SK-N-SH treated with all-trans-retinoic acid at 6 μM for 48 hours (cell line): ENCODE data around the gene CD48.

Source experiments
- ATAC-seq: fragments of 200-7000 bp; cut with Tn5 transposase; 3 replicates; pipeline ENCODE4 v1.9.1; 2020; ENCODE audit warnings: mild to moderate bottlenecking, moderate library complexity
- ARNTL ChIP-seq: fragments of 450-650 bp; formaldehyde crosslinking; IDR thresholded peaks from 2 replicates; pipeline ENCODE4 v1.5.0; 2020; ENCODE audit warnings: low read depth, mild to moderate bottlenecking, moderate library complexity, borderline replicate concordance
- CSDC2 ChIP-seq: fragments of 250-450 bp; sonication (Bioruptor Pico); IDR thresholded peaks from 2 replicates; pipeline ENCODE4 v1.5.0; 2020; ENCODE audit warnings: mild to moderate bottlenecking, moderate library complexity
- ESRRG ChIP-seq: fragments of 250-450 bp; sonication (Bioruptor Pico); IDR thresholded peaks from 2 replicates; pipeline ENCODE4 v1.6.1; 2021; ENCODE audit warnings: mild to moderate bottlenecking
- GLIS3 ChIP-seq: fragments of 250-450 bp; sonication (Bioruptor Pico); IDR thresholded peaks from 2 replicates; pipeline ENCODE4 v1.5.0; 2020; ENCODE audit warnings: mild to moderate bottlenecking, moderate library complexity
- ISL1 ChIP-seq: fragments of 250-450 bp; sonication (Bioruptor Pico); IDR thresholded peaks from 2 replicates; pipeline ENCODE4 v2.1.2; 2022; ENCODE audit warnings: mild to moderate bottlenecking, moderate library complexity
- OSR1 ChIP-seq: fragments of 250-450 bp; sonication (Bioruptor Pico); IDR thresholded peaks from 2 replicates; pipeline ENCODE4 v1.8.0; 2022; ENCODE audit warnings: moderate library complexity, mild to moderate bottlenecking, inconsistent platforms
- PPARA ChIP-seq: fragments of 250-450 bp; sonication (Bioruptor Pico); IDR thresholded peaks from 2 replicates; pipeline ENCODE4 v1.5.0; 2020; ENCODE audit warnings: mild to moderate bottlenecking, borderline replicate concordance
- RARB ChIP-seq: fragments of 250-450 bp; sonication (Bioruptor Pico); IDR thresholded peaks from 2 replicates; pipeline ENCODE4 v1.8.0; 2021; ENCODE audit warnings: mild to moderate bottlenecking, moderate library complexity
- SNAI2 ChIP-seq: fragments of 250-450 bp; sonication (Bioruptor Pico); IDR thresholded peaks from 2 replicates; pipeline ENCODE4 v1.5.0; 2020; ENCODE audit warnings: mild to moderate bottlenecking, moderate library complexity
- TOX ChIP-seq: fragments of 250-450 bp; sonication (Bioruptor Pico); IDR thresholded peaks from 2 replicates; pipeline ENCODE4 v1.8.0; 2021; ENCODE audit warnings: mild to moderate bottlenecking, moderate library complexity, borderline replicate concordance
- ZC3H10 ChIP-seq: fragments of 250-450 bp; sonication (Bioruptor Pico); IDR thresholded peaks from 2 replicates; pipeline ENCODE4 v1.5.1; 2021; ENCODE audit warnings: mild to moderate bottlenecking, moderate library complexity
- ZFP3 ChIP-seq: fragments of 250-450 bp; sonication (Bioruptor Pico); IDR thresholded peaks from 2 replicates; pipeline ENCODE4 v1.5.0; 2020; ENCODE audit warnings: mild to moderate bottlenecking, moderate library complexity
- ZFP30 ChIP-seq: fragments of 450-650 bp; formaldehyde crosslinking; IDR thresholded peaks from 2 replicates; pipeline ENCODE4 v1.5.0; 2022; ENCODE audit warnings: mild to moderate bottlenecking, moderate library complexity
- ZNF565 ChIP-seq: fragments of 450-650 bp; formaldehyde crosslinking; conservative IDR thresholded peaks from 2 replicates; pipeline ENCODE4 v1.5.0; 2020; ENCODE audit warnings: low read depth, mild to moderate bottlenecking, moderate library complexity
- ZNF70 ChIP-seq: fragments of 450-650 bp; formaldehyde crosslinking; IDR thresholded peaks from 2 replicates; pipeline ENCODE4 v1.5.0; 2020; ENCODE audit warnings: mild to moderate bottlenecking, moderate library complexity
- ZNF8 ChIP-seq: fragments of 450-650 bp; formaldehyde crosslinking; IDR thresholded peaks from 2 replicates; pipeline ENCODE4 v1.5.0; 2020; ENCODE audit warnings: mild to moderate bottlenecking, moderate library complexity
- TF ChIP-seq, protein P1 (sequence below): fragments of 250-450 bp; sonication (Bioruptor Pico); IDR thresholded peaks from 2 replicates; pipeline ENCODE4 v1.5.1; 2020; ENCODE audit warnings: low read depth, mild to moderate bottlenecking, moderate library complexity
- TF ChIP-seq, protein P2 (sequence below): fragments of 250-450 bp; sonication (Bioruptor Pico); IDR thresholded peaks from 2 replicates; pipeline ENCODE4 v1.5.1; 2021; ENCODE audit warnings: mild to moderate bottlenecking, moderate library complexity
- TF ChIP-seq, protein P3 (sequence below): fragments of 250-450 bp; sonication (Bioruptor Pico); IDR thresholded peaks from 2 replicates; pipeline ENCODE4 v1.8.0; 2021; ENCODE audit warnings: low read depth, mild to moderate bottlenecking, moderate library complexity, borderline replicate concordance
- TF ChIP-seq, protein P4 (sequence below): fragments of 250-450 bp; sonication (Bioruptor Pico); IDR thresholded peaks from 2 replicates; pipeline ENCODE4 v1.8.0; 2020; ENCODE audit warnings: mild to moderate bottlenecking, moderate library complexity, borderline replicate concordance

Gene CD48

DNA sequence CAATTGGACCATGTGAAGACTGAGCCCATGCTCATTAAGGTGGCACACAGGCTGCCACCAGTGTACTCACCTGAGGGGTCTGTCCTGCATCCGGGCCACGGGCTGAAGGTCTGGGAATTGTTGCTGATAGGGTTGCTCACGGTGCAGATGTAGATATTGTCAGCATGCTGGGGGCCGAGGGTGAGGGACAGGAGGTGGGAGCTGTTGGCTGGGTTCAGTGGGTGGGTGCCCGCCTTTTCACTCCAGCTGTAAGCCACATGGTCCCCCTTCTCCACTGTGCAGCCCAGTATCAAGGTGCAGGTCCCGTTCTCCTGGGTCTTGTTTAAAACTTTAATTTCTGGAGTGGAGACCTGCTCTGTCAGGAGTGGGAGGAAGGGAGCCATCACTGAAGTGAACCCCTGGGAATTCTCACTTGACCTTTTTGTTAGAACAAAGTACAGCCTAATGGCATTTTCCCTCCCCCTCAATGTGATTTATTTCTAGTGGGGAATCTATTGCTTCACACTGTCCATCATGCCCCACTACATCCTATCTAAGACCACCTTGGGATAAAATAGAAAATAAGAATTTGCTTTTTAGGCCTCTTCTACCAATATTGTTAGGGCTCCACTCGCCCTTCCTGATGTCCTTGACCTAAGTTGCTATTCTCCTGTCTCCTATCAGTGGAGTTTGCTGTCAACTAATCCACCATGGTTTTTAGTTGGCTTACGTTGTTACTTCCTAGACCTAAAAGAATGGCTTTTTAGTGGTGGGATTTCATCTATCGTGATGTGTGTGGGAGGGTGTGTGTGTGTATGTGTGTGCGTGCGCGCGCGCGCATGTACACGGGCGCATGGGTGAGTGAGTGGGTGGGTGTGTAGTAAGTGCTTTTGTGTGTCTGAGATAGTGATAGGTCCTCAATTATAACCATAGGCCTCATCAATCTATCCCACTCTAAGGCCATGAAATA is 76.8 kb downstream of the CD48 start:
- no peak for ATAC-seq
- TF ChIP-seq ZNF70 (CRISPR knock-in tag) (no peak), ISL1 (no peak), OSR1 (CRISPR knock-in tag) (no peak), PPARA (CRISPR knock-in tag) (no peak), RARB (CRISPR knock-in tag) (no peak), ZNF565 (CRISPR knock-in tag) (no peak), ESRRG (CRISPR knock-in tag) (no peak), ZNF8 (no peak)
- TF ChIP-seq, protein P1, sequence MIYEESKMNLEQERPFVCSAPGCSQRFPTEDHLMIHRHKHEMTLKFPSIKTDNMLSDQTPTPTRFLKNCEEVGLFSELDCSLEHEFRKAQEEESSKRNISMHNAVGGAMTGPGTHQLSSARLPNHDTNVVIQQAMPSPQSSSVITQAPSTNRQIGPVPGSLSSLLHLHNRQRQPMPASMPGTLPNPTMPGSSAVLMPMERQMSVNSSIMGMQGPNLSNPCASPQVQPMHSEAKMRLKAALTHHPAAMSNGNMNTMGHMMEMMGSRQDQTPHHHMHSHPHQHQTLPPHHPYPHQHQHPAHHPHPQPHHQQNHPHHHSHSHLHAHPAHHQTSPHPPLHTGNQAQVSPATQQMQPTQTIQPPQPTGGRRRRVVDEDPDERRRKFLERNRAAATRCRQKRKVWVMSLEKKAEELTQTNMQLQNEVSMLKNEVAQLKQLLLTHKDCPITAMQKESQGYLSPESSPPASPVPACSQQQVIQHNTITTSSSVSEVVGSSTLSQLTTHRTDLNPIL = no peak
- TF ChIP-seq, protein P2, sequence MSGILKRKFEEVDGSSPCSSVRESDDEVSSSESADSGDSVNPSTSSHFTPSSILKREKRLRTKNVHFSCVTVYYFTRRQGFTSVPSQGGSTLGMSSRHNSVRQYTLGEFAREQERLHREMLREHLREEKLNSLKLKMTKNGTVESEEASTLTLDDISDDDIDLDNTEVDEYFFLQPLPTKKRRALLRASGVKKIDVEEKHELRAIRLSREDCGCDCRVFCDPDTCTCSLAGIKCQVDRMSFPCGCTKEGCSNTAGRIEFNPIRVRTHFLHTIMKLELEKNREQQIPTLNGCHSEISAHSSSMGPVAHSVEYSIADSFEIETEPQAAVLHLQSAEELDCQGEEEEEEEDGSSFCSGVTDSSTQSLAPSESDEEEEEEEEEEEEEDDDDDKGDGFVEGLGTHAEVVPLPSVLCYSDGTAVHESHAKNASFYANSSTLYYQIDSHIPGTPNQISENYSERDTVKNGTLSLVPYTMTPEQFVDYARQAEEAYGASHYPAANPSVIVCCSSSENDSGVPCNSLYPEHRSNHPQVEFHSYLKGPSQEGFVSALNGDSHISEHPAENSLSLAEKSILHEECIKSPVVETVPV (CRISPR knock-in tag) = no peak

DNA sequence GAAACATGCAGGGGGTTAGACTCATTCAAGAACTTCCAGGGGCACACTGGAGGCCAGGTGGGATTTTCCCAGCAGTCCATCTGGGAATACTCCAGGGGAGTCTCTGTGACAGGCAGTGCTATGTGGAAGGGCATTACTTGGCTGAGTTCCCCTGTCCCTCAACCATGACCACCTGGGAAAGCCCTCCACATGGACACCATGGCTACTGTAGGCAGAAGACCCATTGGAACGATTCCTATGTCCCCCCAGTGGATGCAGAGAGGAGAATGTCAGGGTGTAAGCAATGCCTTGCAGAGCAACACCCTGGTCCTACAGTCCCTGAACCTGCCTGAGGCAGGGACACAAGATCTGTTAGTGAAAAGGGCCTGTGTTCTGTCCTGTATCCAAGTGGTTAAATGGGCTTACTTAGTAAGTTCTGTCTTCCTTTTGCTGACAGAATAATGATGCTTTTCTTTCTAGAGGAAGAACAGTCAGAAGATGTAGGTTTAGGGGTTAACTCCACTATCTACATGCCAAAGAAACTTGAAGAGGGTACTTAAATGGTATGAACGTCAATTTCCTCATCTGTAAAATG is 78.2 kb downstream of the CD48 start:
- no peak for TF ChIP-seq ZFP3 (CRISPR knock-in tag)
- no peak for TF ChIP-seq SNAI2
- TF ChIP-seq, protein P3, sequence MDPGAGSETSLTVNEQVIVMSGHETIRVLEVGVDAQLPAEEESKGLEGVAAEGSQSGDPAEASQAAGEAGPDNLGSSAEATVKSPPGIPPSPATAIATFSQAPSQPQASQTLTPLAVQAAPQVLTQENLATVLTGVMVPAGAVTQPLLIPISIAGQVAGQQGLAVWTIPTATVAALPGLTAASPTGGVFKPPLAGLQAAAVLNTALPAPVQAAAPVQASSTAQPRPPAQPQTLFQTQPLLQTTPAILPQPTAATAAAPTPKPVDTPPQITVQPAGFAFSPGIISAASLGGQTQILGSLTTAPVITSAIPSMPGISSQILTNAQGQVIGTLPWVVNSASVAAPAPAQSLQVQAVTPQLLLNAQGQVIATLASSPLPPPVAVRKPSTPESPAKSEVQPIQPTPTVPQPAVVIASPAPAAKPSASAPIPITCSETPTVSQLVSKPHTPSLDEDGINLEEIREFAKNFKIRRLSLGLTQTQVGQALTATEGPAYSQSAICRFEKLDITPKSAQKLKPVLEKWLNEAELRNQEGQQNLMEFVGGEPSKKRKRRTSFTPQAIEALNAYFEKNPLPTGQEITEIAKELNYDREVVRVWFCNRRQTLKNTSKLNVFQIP (CRISPR knock-in tag) = no peak
- no peak for TF ChIP-seq ZNF565 (CRISPR knock-in tag)
- TF ChIP-seq, protein P2 (CRISPR knock-in tag) = no peak
- TF ChIP-seq ARNTL (CRISPR knock-in tag) = no peak
- TF ChIP-seq ZFP30 (CRISPR knock-in tag) = no peak
- TF ChIP-seq RARB (CRISPR knock-in tag) = no peak
- TF ChIP-seq, protein P4, sequence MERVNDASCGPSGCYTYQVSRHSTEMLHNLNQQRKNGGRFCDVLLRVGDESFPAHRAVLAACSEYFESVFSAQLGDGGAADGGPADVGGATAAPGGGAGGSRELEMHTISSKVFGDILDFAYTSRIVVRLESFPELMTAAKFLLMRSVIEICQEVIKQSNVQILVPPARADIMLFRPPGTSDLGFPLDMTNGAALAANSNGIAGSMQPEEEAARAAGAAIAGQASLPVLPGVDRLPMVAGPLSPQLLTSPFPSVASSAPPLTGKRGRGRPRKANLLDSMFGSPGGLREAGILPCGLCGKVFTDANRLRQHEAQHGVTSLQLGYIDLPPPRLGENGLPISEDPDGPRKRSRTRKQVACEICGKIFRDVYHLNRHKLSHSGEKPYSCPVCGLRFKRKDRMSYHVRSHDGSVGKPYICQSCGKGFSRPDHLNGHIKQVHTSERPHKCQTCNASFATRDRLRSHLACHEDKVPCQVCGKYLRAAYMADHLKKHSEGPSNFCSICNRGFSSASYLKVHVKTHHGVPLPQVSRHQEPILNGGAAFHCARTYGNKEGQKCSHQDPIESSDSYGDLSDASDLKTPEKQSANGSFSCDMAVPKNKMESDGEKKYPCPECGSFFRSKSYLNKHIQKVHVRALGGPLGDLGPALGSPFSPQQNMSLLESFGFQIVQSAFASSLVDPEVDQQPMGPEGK (CRISPR knock-in tag) = no peak
- TF ChIP-seq, protein P1 = no peak
- no peak for TF ChIP-seq TOX (CRISPR knock-in tag)
- TF ChIP-seq OSR1 (CRISPR knock-in tag) = no peak
- no peak for TF ChIP-seq PPARA (CRISPR knock-in tag)
- TF ChIP-seq ISL1 = no peak
- no peak for ATAC-seq

DNA sequence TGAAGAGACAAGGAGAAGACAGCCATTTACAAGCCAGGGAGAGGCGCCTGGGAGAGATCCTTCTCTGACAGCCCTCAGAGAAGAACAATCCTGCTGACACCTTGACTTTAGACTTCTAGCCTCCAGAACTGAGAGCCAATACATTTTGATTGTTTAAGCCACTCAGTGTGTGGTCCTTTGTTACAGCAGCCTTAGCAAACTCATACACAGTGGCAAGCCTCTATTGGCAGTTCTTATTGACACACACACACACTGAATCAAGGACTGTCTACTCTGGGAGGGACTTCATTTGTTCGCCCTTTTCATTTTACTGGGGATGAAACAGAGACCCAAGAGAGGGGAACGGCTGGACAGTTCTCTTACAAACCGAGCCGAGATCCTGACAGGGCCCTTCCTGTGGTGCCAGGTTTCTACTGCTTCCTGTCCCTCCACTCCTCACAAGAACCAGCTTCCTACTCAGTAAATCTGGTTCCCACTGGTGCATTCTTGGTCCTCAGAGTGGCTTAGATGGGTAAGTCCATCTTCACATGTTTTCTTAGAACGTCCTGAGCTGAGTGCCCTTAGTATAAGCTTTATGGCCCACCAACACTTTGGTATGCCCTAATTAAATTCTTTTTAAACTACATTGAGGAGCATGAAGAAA is 79.5 kb downstream of the CD48 start:
- TF ChIP-seq, protein P2 (CRISPR knock-in tag) = no peak
- no peak for TF ChIP-seq CSDC2 (CRISPR knock-in tag)
- no peak for TF ChIP-seq ZNF8
- TF ChIP-seq PPARA (CRISPR knock-in tag) = no peak
- TF ChIP-seq SNAI2 = no peak
- TF ChIP-seq, protein P4 (CRISPR knock-in tag) = no peak
- TF ChIP-seq ZFP30 (CRISPR knock-in tag) = no peak
- no peak for TF ChIP-seq ZNF70 (CRISPR knock-in tag)
- no peak for TF ChIP-seq RARB (CRISPR knock-in tag)
- TF ChIP-seq TOX (CRISPR knock-in tag) = no peak
- no peak for TF ChIP-seq ZNF565 (CRISPR knock-in tag)
- TF ChIP-seq OSR1 (CRISPR knock-in tag) = no peak
- no peak for TF ChIP-seq ZC3H10 (CRISPR knock-in tag)
- no peak for TF ChIP-seq GLIS3 (CRISPR knock-in tag)
- no peak for ATAC-seq
